Smooth muscle cell (in vitro differentiated cells): ENCODE data around the gene ARHGEF40. TPM values are rescaled to one million over a fixed set of nuclear protein-coding genes. Genes with fewer than 3 reads are reported as not detected.
A peak's percentile ranks its signal among the peaks of the same experiment; 100 is the strongest.

Source experiments
- DNase-seq: peaks from one replicate; lab custom pipeline; 2025; ENCODE audit not compliant: unreplicated experiment; lab: John Stamatoyannopoulos, UW
- H2AFZ ChIP-seq: fragments of 200-600 bp; sonication (generic); 2 replicates; pipeline ENCODE4 v1.6.0; 2016; ENCODE audit warnings: antibody characterized with exemption, low read depth, mild to moderate bottlenecking
- H3F3A ChIP-seq: fragments of 200-600 bp; sonication (generic); 2 replicates; pipeline ENCODE4 v1.6.0; 2017; ENCODE audit warnings: antibody characterized with exemption, low read depth
- H3K27ac ChIP-seq: fragments of 200-600 bp; sonication (generic); 2 replicates; pipeline ENCODE4 v1.5.1; 2016; ENCODE audit warnings: low read depth, mild to moderate bottlenecking
- H3K27me3 ChIP-seq: fragments of 200-600 bp; sonication (generic); 2 replicates; pipeline ENCODE4 v1.6.1; 2016; ENCODE audit warnings: low read depth, mild to moderate bottlenecking
- H3K36me3 ChIP-seq: fragments of 200-600 bp; sonication (generic); 2 replicates; pipeline ENCODE4 v1.5.1; 2016; ENCODE audit warnings: low read depth
- H3K4me1 ChIP-seq: fragments of 200-600 bp; sonication (generic); 2 replicates; pipeline ENCODE4 v1.5.1; 2016; ENCODE audit warnings: low read depth
- H3K4me2 ChIP-seq: fragments of 200-600 bp; sonication (generic); 2 replicates; pipeline ENCODE4 v1.6.0; 2016; ENCODE audit warnings: mild to moderate bottlenecking
- H3K4me3 ChIP-seq: fragments of 200-600 bp; sonication (generic); 2 replicates; pipeline ENCODE4 v1.5.1; 2016; ENCODE audit warnings: mild to moderate bottlenecking
- H3K79me2 ChIP-seq: fragments of 200-600 bp; sonication (generic); 2 replicates; pipeline ENCODE4 v1.6.0; 2016; ENCODE audit warnings: low read depth, mild to moderate bottlenecking
- H3K9ac ChIP-seq: fragments of 200-600 bp; sonication (generic); 2 replicates; pipeline ENCODE4 v1.6.0; 2016; ENCODE audit warnings: low read depth
- H3K9me3 ChIP-seq: fragments of 200-600 bp; sonication (generic); replicated peaks from 2 replicates; pipeline ENCODE4 v1.5.1; 2016; ENCODE audit warnings: low read depth
- H4K20me1 ChIP-seq: fragments of 200-600 bp; sonication (generic); 2 replicates; pipeline ENCODE4 v1.6.0; 2016; ENCODE audit warnings: low read depth
- WGBS: methylation state at CpG from one replicate; pipeline ENCODE4 v1.1.7; 2016; ENCODE audit warnings: low lambda C conversion rate; 5-methylcytosine and 5-hydroxymethylcytosine counted together
- polyA plus RNA-seq: library from polyadenylated mRNA; unstranded; fragments of >200 nt; fragmentation: Nextera tagmentation; extraction: Ambion mirVana; gene quantifications from 2 replicates; pipeline ENCODE4 v1.2.1, GENCODE V29; 2016
- total RNA-seq: library from RNA; depleted of rRNA; stranded (reverse); fragments of >200 nt; gene quantifications from 2 replicates; pipeline ENCODE4 v1.2.3, GENCODE V29; 2014
- TF ChIP-seq, protein P1 (sequence below): fragments of 200-600 bp; sonication (generic); IDR thresholded peaks from 2 replicates; pipeline ENCODE4 v1.5.1; 2017; ENCODE audit warnings: borderline replicate concordance, mild to moderate bottlenecking, antibody characterized with exemption; ENCODE audit not compliant: insufficient read depth, poor library complexity, severe bottlenecking

ARHGEF40 gene
- total and polyA plus RNA-seq, 2 experiments from 2014 or later = 67.8 to 74.4 TPM

DNA sequence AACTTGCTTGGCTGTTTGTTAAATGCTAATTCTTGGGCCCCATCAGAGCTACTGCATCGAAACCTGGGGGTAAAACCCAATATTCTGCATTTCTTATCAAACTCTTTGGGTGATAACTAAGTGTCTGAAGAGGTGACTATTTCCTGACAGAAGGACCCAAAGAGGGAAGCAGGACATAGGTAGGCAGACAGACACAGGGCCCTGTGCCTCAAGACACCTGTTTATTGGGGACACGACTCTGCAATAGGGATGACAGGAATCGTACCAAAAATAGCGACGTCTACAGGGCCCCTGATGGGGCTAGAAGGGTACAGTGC is 19.7 kb downstream of the ARHGEF40 start:
- H3K27ac ChIP-seq = no peak overlapping the region
- TF ChIP-seq, protein P1, sequence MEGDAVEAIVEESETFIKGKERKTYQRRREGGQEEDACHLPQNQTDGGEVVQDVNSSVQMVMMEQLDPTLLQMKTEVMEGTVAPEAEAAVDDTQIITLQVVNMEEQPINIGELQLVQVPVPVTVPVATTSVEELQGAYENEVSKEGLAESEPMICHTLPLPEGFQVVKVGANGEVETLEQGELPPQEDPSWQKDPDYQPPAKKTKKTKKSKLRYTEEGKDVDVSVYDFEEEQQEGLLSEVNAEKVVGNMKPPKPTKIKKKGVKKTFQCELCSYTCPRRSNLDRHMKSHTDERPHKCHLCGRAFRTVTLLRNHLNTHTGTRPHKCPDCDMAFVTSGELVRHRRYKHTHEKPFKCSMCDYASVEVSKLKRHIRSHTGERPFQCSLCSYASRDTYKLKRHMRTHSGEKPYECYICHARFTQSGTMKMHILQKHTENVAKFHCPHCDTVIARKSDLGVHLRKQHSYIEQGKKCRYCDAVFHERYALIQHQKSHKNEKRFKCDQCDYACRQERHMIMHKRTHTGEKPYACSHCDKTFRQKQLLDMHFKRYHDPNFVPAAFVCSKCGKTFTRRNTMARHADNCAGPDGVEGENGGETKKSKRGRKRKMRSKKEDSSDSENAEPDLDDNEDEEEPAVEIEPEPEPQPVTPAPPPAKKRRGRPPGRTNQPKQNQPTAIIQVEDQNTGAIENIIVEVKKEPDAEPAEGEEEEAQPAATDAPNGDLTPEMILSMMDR = no peak
- H3K9ac ChIP-seq = no peak overlapping the region
- 97% methylated on average over 5 of the region's 5 CpGs for WGBS
- no peak overlapping the region for H3K4me2 ChIP-seq
- no peak for DNase-seq
- peaks cover 29% of the 10 kb centered on the region for H4K20me1 ChIP-seq
- H3K27me3 ChIP-seq = no peaks in the 10 kb centered on the region
- peaks cover 66% of the 10 kb centered on the region for H3F3A ChIP-seq
- peaks cover 18% of the 10 kb centered on the region for H3K4me1 ChIP-seq
- H3K36me3 ChIP-seq = no peaks in the 10 kb centered on the region
- H3K4me3 ChIP-seq = no peak overlapping the region
- no peaks in the 10 kb centered on the region for H3K79me2 ChIP-seq
- H2AFZ ChIP-seq = no peak overlapping the region
- no peaks in the 10 kb centered on the region for H3K9me3 ChIP-seq

GRCh38 chr14:21090194-21090939 is 20.3 kb downstream of the ARHGEF40 start:
- no peak overlapping the region for H3K4me2 ChIP-seq
- peak overlapping the region; percentile 11 for H3K27ac ChIP-seq
- H2AFZ ChIP-seq = no peak overlapping the region
- H3K9me3 ChIP-seq = no peaks in the 10 kb centered on the region
- no peak for DNase-seq
- peaks cover 23% of the 10 kb centered on the region for H3K4me1 ChIP-seq
- H4K20me1 ChIP-seq = peaks cover 34% of the 10 kb centered on the region
- no peaks in the 10 kb centered on the region for H3K79me2 ChIP-seq
- TF ChIP-seq, protein P1 = peak; percentile 49
- 90% methylated on average over 44 of the region's 45 CpGs for WGBS
- no peak overlapping the region for H3K9ac ChIP-seq
- no peaks in the 10 kb centered on the region for H3K36me3 ChIP-seq
- no peaks in the 10 kb centered on the region for H3K27me3 ChIP-seq
- no peak overlapping the region for H3K4me3 ChIP-seq
- peaks cover 66% of the 10 kb centered on the region for H3F3A ChIP-seq

DNA sequence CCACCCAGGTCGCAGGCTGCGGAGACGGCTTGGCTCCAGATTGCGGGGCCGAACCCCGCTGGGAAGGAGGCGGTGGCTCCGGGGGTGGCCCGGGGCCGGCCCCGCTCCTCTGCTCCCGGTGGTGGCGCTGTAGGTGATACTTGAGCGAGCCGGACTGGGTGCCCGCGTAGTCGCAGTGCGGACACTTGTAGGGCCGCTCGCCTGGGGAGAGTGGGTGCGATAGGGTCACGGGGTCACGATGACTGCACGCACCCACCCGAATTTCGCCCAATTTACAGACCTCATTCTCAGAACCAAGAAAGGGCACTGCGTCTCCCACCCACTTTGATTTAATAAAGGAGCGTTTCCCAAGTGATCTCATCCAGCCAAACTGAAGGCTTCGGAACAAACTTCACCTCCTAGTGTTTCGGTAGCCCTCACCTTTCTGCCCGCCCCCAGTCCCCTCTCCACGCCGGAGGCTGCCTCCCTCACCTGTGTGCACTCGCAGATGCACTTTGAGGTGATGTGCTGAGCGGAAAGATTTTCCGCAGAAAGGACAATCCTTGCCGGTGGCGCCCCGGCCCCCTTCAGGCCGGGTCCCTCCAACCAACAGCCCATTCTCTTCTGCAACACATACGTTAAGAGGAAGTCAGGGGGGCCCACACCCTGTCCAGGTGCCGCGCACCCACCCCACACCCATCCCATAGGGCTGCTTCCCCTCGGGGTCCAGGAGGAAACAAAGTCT is 21.0 kb downstream of the ARHGEF40 start:
- no peak overlapping the region for H3K4me3 ChIP-seq
- peaks cover 28% of the 10 kb centered on the region for H3K4me1 ChIP-seq
- TF ChIP-seq, protein P1 = no peak
- H3K4me2 ChIP-seq = no peak overlapping the region
- DNase-seq = no peak
- H3K79me2 ChIP-seq = no peaks in the 10 kb centered on the region
- H2AFZ ChIP-seq = no peak overlapping the region
- peak overlapping the region; percentile 11 for H3K27ac ChIP-seq
- peaks cover 61% of the 10 kb centered on the region for H3F3A ChIP-seq
- H3K9me3 ChIP-seq = no peaks in the 10 kb centered on the region
- no peaks in the 10 kb centered on the region for H3K36me3 ChIP-seq
- H4K20me1 ChIP-seq = peaks cover 35% of the 10 kb centered on the region
- no peaks in the 10 kb centered on the region for H3K27me3 ChIP-seq
- no peak overlapping the region for H3K9ac ChIP-seq
- WGBS = 94% methylated on average over 44 of the region's 45 CpGs
